MM.1S (cell line): ENCODE data around the gene TRIM8.

Experiments
- DNase-seq: peaks from one replicate; pipeline ENCODE4 v3.0.0-alpha.2; 2015
- H2AFZ ChIP-seq: fragments of 300-600 bp; sonication (generic); 2 replicates; pipeline ENCODE4 v1.6.0; 2016; ENCODE audit warnings: antibody characterized with exemption, low read length
- H3F3A ChIP-seq: fragments of 300-600 bp; sonication (generic); 2 replicates; pipeline ENCODE4 v1.6.1; 2016; ENCODE audit warnings: mild to moderate bottlenecking, antibody characterized with exemption, low read length, moderate library complexity, mixed read lengths; ENCODE audit not compliant: insufficient read depth
- H3K27ac ChIP-seq: fragments of 300-600 bp; sonication (generic); 2 replicates; pipeline ENCODE4 v1.5.1; 2016; ENCODE audit warnings: mild to moderate bottlenecking, low read length
- H3K27me3 ChIP-seq: fragments of 300-600 bp; sonication (generic); replicated peaks from 2 replicates; pipeline ENCODE4 v1.6.0; 2016; ENCODE audit warnings: low read length; ENCODE audit not compliant: insufficient read depth
- H3K36me3 ChIP-seq: fragments of 300-600 bp; sonication (generic); replicated peaks from 2 replicates; pipeline ENCODE4 v1.6.1; 2016; ENCODE audit warnings: mild to moderate bottlenecking, low read length, mixed read lengths; ENCODE audit not compliant: insufficient read depth
- H3K4me1 ChIP-seq: fragments of 300-600 bp; sonication (generic); 2 replicates; pipeline ENCODE4 v1.6.1; 2016; ENCODE audit warnings: low read length, mixed read lengths
- H3K4me2 ChIP-seq: fragments of 300-600 bp; sonication (generic); 2 replicates; pipeline ENCODE4 v1.6.0; 2016; ENCODE audit warnings: low read depth, low read length
- H3K4me3 ChIP-seq: fragments of 300-600 bp; sonication (generic); 2 replicates; pipeline ENCODE4 v1.5.1; 2016; ENCODE audit warnings: low read length, mixed read lengths
- H3K79me2 ChIP-seq: fragments of 300-600 bp; sonication (generic); 2 replicates; pipeline ENCODE4 v1.6.1; 2016; ENCODE audit warnings: mixed run types, low read length, mixed read lengths
- H3K9ac ChIP-seq: fragments of 300-600 bp; sonication (generic); 2 replicates; pipeline ENCODE4 v1.6.1; 2016; ENCODE audit warnings: low read length, mixed read lengths
- H3K9me2 ChIP-seq: fragments of 300-600 bp; sonication (generic); replicated peaks from 2 replicates; pipeline ENCODE4 v1.6.1; 2016; ENCODE audit warnings: mild to moderate bottlenecking, low read length, mixed read lengths; ENCODE audit not compliant: insufficient read depth
- H3K9me3 ChIP-seq: fragments of 300-600 bp; sonication (generic); replicated peaks from 2 replicates; pipeline ENCODE4 v1.6.1; 2016; ENCODE audit warnings: mild to moderate bottlenecking, low read length, mixed read lengths; ENCODE audit not compliant: insufficient read depth
- H4K20me1 ChIP-seq: fragments of 300-600 bp; sonication (generic); 2 replicates; pipeline ENCODE4 v1.6.1; 2016; ENCODE audit warnings: mild to moderate bottlenecking, low read length, moderate library complexity, mixed read lengths; ENCODE audit not compliant: insufficient read depth
- CTCF ChIP-seq: fragments of 300-600 bp; sonication (generic); IDR thresholded peaks from 2 replicates; pipeline ENCODE4 v1.5.1; 2016; ENCODE audit warnings: antibody characterized with exemption, low read length, mixed read lengths
- EZH2 ChIP-seq: fragments of 300-600 bp; sonication (generic); optimal IDR thresholded peaks from 2 replicates; pipeline ENCODE3; 2017; ENCODE audit warnings: low read depth, mild to moderate bottlenecking, antibody characterized with exemption, low read length, mixed read lengths
- EZH2phosphoT487 ChIP-seq: fragments of 300-600 bp; sonication (generic); IDR thresholded peaks from 2 replicates; pipeline ENCODE4 v1.6.1; 2018; ENCODE audit warnings: antibody characterized with exemption, low read length

Gene TRIM8

GRCh38 chr10:102682416-102682815 is 38.1 kb downstream of the TRIM8 start:
- Histone ChIP-seq H3K9me3 (no peaks in the 10 kb centered on the region), H3K36me3 (no peaks in the 10 kb centered on the region)

GRCh38 chr10:102682981-102683380 is 38.7 kb downstream of the TRIM8 start:
- no peak overlapping the region for H2AFZ ChIP-seq
- no peaks in the 10 kb centered on the region for H3K27me3 ChIP-seq
- H3K9me3 ChIP-seq: no peaks in the 10 kb centered on the region
- no peak for DNase-seq
- H3K4me2 ChIP-seq: no peak overlapping the region
- H3K27ac ChIP-seq: no peak overlapping the region
- H3K4me1 ChIP-seq: no peaks in the 10 kb centered on the region
- H3K4me3 ChIP-seq: no peak overlapping the region
- H3K9me2 ChIP-seq: no peaks in the 10 kb centered on the region
- no peaks in the 10 kb centered on the region for H3K79me2 ChIP-seq
- TF ChIP-seq CTCF (no peak), EZH2phosphoT487 (no peak), EZH2 (no peak)
- no peaks in the 10 kb centered on the region for H3F3A ChIP-seq
- no peaks in the 10 kb centered on the region for H3K36me3 ChIP-seq
- H4K20me1 ChIP-seq: no peaks in the 10 kb centered on the region
- H3K9ac ChIP-seq: no peak overlapping the region

More at GRCh38 chr10:102682416-102682815, 38.1 kb downstream of the TRIM8 start:
- Histone ChIP-seq H4K20me1 (no peaks in the 10 kb centered on the region), H3K4me3 (no peak overlapping the region), H3K4me1 (no peaks in the 10 kb centered on the region), H3K9me2 (no peaks in the 10 kb centered on the region), H3K9ac (no peak overlapping the region), H3K27me3 (no peaks in the 10 kb centered on the region), H3K27ac (no peak overlapping the region), H2AFZ (no peak overlapping the region), H3F3A (no peaks in the 10 kb centered on the region), H3K79me2 (no peaks in the 10 kb centered on the region), H3K4me2 (no peak overlapping the region)
- TF ChIP-seq EZH2phosphoT487 (no peak), EZH2 (no peak), CTCF (no peak)
- DNase-seq: no peak

GRCh38 chr10:102683736-102684135 is 39.5 kb downstream of the TRIM8 start:
- H3K4me2 ChIP-seq: no peak overlapping the region
- H3F3A ChIP-seq: no peaks in the 10 kb centered on the region
- H3K79me2 ChIP-seq: no peaks in the 10 kb centered on the region
- no peak for DNase-seq
- H3K27me3 ChIP-seq: no peaks in the 10 kb centered on the region
- no peaks in the 10 kb centered on the region for H3K4me1 ChIP-seq
- TF ChIP-seq EZH2 (no peak), EZH2phosphoT487 (no peak), CTCF (no peak)
- no peak overlapping the region for H3K9ac ChIP-seq
- no peaks in the 10 kb centered on the region for H3K9me2 ChIP-seq
- no peaks in the 10 kb centered on the region for H3K36me3 ChIP-seq
- no peaks in the 10 kb centered on the region for H4K20me1 ChIP-seq
- H3K27ac ChIP-seq: no peak overlapping the region
- H2AFZ ChIP-seq: no peak overlapping the region
- H3K4me3 ChIP-seq: no peak overlapping the region
- no peaks in the 10 kb centered on the region for H3K9me3 ChIP-seq
